Hematopoietic multipotent progenitor cell treated with erythropoietin and hydrocortisone succinate and interleukin-3 and kit ligand, for 8 days (in vitro differentiated cells): ENCODE data around the gene PLBD1.

Source experiments
- DNase-seq: peaks from one replicate; pipeline ENCODE4 v3.0.0-alpha.2; 2015

PLBD1 gene

GRCh38 chr12:14563046-14563445 is 4.6 kb downstream of the PLBD1 start:
- DNase-seq: no peak

GRCh38 chr12:14562279-14562678 is 5.4 kb downstream of the PLBD1 start:
- DNase-seq: no peak

- no peak for DNase-seq
These were observed 5.9 kb downstream of the PLBD1 start for GRCh38 chr12:14561677-14562238.

- no peak for DNase-seq
These were observed 6.6 kb downstream of the PLBD1 start for GRCh38 chr12:14560904-14561574.

GRCh38 chr12:14558473-14558959 is 9.2 kb downstream of the PLBD1 start:
- DNase-seq: no peak

- no peak for DNase-seq
These were observed 9.7 kb downstream of the PLBD1 start for GRCh38 chr12:14557966-14558365.

GRCh38 chr12:14554281-14555007 is 13.2 kb downstream of the PLBD1 start:
- no peak for DNase-seq

- DNase-seq: no peak
These were observed 19.1 kb downstream of the PLBD1 start for GRCh38 chr12:14548609-14549008.

- DNase-seq: no peak
These were observed 20.1 kb downstream of the PLBD1 start for GRCh38 chr12:14547571-14547970.

GRCh38 chr12:14545144-14546124 is 22.2 kb downstream of the PLBD1 start:
- no peak for DNase-seq

GRCh38 chr12:14540801-14541462 is 26.8 kb downstream of the PLBD1 start:
- no peak for DNase-seq

GRCh38 chr12:14537088-14537487 is 30.6 kb downstream of the PLBD1 start:
- DNase-seq: no peak

GRCh38 chr12:14532152-14532551 is 35.5 kb downstream of the PLBD1 start:
- no peak for DNase-seq

- DNase-seq: no peak
These were observed 41.7 kb downstream of the PLBD1 start for GRCh38 chr12:14525964-14526363.

- no peak for DNase-seq
These were observed 45.9 kb downstream of the PLBD1 start for GRCh38 chr12:14521822-14522221.

GRCh38 chr12:14514946-14515345 is 52.7 kb downstream of the PLBD1 start:
- no peak for DNase-seq

- DNase-seq: peak; percentile 48
These were observed 53.4 kb downstream of the PLBD1 start for GRCh38 chr12:14514154-14514842.

- DNase-seq: no peak
These were observed 57.1 kb downstream of the PLBD1 start for GRCh38 chr12:14510574-14510973.

- DNase-seq: peak; percentile 64
These were observed 61.8 kb downstream of the PLBD1 start for GRCh38 chr12:14505626-14506596.

GRCh38 chr12:14495326-14495725 is 72.4 kb downstream of the PLBD1 start:
- no peak for DNase-seq
